Bronchial epithelial cell (primary cell): Measurements from ENCODE around the gene EXOC6B. TPM values are rescaled to one million over a fixed set of nuclear protein-coding genes. Genes with fewer than 3 reads are reported as not detected.

Experiments
- DNase-seq: peaks from one replicate; pipeline ENCODE4 v3.0.0-alpha.2; 2010; ENCODE audit warnings: low read depth
- FAIRE-seq: peaks from 2 replicates; lab custom pipeline; 2011; peaks lifted over from hg19 to GRCh38; lab: Jason Lieb, UNC
- H3K27me3 ChIP-seq: 2 replicates; pipeline ENCODE4 v1.5.1; 2011; ENCODE audit warnings: low read length; ENCODE audit not compliant: control insufficient read depth, insufficient read depth
- H3K36me3 ChIP-seq: 2 replicates; pipeline ENCODE4 v1.5.1; 2011; ENCODE audit warnings: low read length; ENCODE audit not compliant: control insufficient read depth, insufficient read depth
- H3K4me3 ChIP-seq: 2 replicates; pipeline ENCODE4 v1.5.1; 2011; ENCODE audit warnings: mild to moderate bottlenecking, low read depth, low read length, control low read depth
- CTCF ChIP-seq: IDR thresholded peaks from 2 replicates; pipeline ENCODE4 v1.5.1; 2011; ENCODE audit warnings: mild to moderate bottlenecking, moderate library complexity, low read length, control low read depth, inconsistent platforms; ENCODE audit not compliant: insufficient read depth, severe bottlenecking
- total RNA-seq: library from RNA; depleted of rRNA; stranded (reverse); fragments of >200 nt; gene quantifications from 2 replicates; pipeline ENCODE4 v1.2.1, GENCODE V29; 2014

EXOC6B gene
- total RNA-seq, 1 donor from 2014 or later = 26.9 TPM

GRCh38 chr2:72159211-72159993, 666.4 kb downstream of the EXOC6B start:
- DNase-seq (no peak), FAIRE-seq (no peak)
- Histone ChIP-seq H3K27me3 (peaks cover 11% of the 10 kb centered on the region), H3K4me3 (no peak overlapping the region), H3K36me3 (no peaks in the 10 kb centered on the region)
- no peak for TF ChIP-seq CTCF

- TF ChIP-seq CTCF = no peak
- Histone ChIP-seq H3K4me3 (no peak overlapping the region), H3K27me3 (peaks cover 13% of the 10 kb centered on the region), H3K36me3 (no peaks in the 10 kb centered on the region)
- DNase-seq (no peak), FAIRE-seq (no peak)
Observed at GRCh38 chr2:72157871-72158771, 667.7 kb downstream of the EXOC6B start.

GRCh38 chr2:72156872-72157271, 669.0 kb downstream of the EXOC6B start:
- Histone ChIP-seq H3K4me3 (no peak overlapping the region), H3K36me3 (no peaks in the 10 kb centered on the region), H3K27me3 (peaks cover 17% of the 10 kb centered on the region)
- DNase-seq = no peak
- TF ChIP-seq CTCF = no peak
- peak; percentile 40 for FAIRE-seq

GRCh38 chr2:72155737-72156136, 670.1 kb downstream of the EXOC6B start:
- FAIRE-seq = no peak
- Histone ChIP-seq H3K4me3 (no peak overlapping the region), H3K27me3 (peaks cover 17% of the 10 kb centered on the region), H3K36me3 (no peaks in the 10 kb centered on the region)
- no peak for TF ChIP-seq CTCF
- DNase-seq = no peak

GRCh38 chr2:72155151-72155550, 670.7 kb downstream of the EXOC6B start:
- H3K36me3 ChIP-seq = no peaks in the 10 kb centered on the region
- TF ChIP-seq CTCF = no peak
- no peak for DNase-seq
- peaks cover 17% of the 10 kb centered on the region for H3K27me3 ChIP-seq
- FAIRE-seq = no peak
- H3K4me3 ChIP-seq = no peak overlapping the region
